ENCODE results near the gene ACOT11.
"Not testable (repeated sequence)": the region's sequence is repeated elsewhere in the genome, so short reads cannot be mapped to it uniquely, and the experiment has no call there.

ACOT11 gene

DNA sequence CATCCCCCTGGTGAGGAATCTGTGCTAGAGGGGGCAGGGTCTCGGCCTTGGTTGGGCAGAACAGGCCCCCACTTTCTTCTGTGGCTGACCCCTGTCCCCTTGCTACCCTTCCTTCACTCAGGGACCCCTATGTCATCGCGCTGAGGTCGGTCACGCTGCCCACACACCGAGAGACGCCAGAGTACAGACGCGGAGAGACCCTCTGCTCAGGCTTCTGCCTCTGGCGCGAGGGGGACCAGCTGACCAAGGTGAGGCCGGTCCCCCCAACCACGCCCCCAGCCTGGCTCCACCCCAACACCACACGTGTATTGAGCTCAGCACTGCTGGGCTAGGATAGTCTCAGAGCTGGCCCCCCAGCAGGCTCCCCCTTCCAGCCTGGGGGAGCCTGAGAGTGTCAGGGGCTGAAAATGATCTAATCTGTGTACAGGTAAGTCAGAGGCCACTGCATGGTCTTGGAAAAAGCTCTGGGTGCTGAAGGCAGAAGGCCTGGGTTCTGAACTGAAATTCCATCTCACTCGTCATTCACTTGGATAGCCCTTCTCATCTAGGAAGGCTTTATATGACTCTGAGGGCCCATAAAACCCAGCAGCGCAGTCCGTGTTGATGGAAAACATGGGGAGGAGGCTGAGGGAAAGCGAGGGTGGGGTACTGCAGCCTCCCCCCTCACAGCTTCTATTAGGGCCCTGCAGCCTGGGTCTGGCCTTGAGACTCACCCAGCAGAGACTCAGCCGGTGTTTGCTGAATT is 60.0 kb downstream of the ACOT11 start:
- DNase-seq = no peak

DNA sequence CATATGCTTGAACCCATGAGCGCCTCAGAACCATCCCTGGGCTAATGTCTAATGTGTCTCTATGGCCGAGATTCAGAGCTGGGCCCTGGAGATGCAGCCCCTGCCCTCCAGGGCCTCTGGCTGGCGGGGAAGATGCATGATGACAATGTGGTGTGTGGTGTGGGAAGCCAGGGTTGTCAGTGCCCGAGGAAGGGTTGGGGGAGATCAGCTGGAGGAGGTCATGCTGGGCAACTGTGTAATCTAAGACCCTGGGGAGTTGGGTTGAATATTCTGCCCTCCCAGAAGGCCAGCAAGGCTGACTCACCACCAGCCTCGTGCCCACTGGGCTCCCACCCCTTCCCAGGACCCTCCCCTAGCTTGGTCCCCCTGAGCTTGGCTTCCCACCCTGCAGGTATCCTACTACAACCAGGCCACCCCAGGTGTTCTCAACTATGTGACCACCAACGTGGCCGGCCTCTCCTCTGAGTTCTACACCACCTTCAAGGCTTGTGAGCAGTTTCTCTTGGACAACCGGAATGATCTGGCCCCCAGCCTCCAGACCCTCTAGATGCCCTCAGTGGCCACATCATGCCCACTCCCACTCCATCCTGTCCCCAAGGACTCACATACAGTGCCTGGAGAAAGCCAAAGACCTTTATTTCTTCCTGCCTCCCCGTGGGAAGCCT is 60.7 kb downstream of the ACOT11 start:
- no peak for DNase-seq

DNA sequence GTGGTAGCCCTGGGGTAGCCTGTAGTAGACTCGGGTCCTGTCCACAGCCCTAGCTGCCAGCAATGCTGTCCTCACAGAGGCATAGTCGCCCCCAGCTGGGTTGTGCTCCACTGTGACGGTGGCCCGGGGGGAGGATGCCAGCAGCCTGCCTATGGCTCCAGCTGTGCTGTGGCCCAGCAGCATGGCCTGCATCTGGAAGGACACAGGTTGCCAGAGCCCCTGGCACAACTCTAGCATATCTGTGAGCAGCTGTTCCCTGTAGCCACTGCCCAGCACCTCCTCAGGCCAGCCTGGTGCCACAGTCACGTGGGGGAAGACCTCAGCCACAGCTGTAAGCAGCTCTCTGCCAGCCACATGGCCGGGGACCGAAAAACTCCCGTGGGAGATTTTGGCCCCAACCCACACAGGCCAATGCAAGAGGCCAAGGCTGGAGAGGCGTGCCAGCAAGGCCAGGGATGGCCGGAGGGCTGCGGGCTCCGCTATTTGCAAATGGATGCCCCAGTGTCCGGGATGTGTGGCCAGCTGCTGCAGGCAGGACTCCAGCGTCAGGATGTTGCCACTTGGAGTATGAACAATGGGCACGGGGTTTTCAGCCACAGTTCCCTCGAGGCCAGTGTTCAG is 61.4 kb downstream of the ACOT11 start:
- DNase-seq = peak in 45 of 56 donors; percentile 6 to 79 (median 37)

DNA sequence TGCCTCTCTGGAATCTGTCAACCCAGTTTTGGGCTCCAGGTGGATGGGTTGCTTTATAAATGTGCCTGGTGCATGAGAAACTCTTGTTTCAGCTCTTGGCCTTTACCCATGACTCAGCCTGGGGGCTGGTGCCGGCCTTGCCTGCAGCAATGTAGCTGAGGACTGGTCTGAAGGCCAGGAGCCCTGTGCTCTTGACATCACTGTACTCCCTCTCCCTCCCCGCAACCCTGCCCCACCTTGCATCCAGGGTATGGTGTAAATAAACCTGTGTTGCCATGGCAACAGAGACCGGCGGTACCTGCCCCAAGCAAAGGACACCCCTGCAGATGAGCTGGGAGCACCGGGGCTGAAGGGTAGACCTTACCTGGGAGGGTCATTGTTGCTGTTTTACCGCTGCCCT is 62.0 kb downstream of the ACOT11 start:
- DNase-seq = no peak

- no peak for DNase-seq
These were observed 62.9 kb downstream of the ACOT11 start for GRCh38 chr1:54610601-54611580.

GRCh38 chr1:54611621-54612020 is 63.6 kb downstream of the ACOT11 start:
- no peak for DNase-seq

DNA sequence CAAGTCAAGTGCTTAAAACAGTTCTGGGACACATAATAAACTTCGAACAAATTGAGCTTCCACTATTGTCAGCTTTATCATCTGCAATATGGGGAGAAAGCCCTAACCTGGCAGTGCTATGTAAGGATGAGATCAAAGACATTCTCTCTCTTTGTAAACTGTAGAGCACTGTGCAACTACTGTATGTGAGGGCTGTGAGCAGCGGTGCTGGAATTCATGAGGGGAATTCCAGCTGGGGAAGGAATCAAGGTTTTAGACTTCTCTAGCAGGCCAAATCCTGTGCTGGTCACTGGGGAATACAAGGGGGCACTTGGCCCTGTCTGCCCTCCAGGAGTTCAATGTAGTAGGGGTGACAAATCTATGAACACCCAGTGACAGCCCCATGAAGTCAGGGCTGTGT is 66.0 kb downstream of the ACOT11 start:
- DNase-seq = no peak

DNA sequence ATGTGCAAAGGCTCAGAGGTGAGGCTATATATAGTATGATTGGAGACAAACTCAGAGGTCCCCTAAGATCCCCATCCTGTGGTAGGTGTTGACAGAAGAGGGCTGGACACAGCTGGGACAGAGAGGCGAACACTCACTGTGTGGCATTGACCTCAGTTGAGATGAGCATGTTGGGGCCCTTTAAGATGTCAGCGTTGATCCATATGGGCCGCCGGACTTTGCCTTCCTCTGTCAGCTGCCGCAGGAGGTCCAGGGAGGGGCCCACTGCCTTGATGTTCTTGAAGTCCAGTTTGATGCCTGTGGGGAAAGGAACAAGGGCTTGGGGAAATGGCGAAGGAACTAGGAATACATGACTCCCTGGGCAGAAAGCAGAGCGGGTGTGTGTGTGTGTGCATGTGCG is 66.5 kb downstream of the ACOT11 start:
- no peak for DNase-seq

- no peak for DNase-seq
These were observed 67.7 kb downstream of the ACOT11 start for GRCh38 chr1:54615531-54616279.

- no peak for DNase-seq
These were observed 71.7 kb downstream of the ACOT11 start for GRCh38 chr1:54619749-54620148.

DNA sequence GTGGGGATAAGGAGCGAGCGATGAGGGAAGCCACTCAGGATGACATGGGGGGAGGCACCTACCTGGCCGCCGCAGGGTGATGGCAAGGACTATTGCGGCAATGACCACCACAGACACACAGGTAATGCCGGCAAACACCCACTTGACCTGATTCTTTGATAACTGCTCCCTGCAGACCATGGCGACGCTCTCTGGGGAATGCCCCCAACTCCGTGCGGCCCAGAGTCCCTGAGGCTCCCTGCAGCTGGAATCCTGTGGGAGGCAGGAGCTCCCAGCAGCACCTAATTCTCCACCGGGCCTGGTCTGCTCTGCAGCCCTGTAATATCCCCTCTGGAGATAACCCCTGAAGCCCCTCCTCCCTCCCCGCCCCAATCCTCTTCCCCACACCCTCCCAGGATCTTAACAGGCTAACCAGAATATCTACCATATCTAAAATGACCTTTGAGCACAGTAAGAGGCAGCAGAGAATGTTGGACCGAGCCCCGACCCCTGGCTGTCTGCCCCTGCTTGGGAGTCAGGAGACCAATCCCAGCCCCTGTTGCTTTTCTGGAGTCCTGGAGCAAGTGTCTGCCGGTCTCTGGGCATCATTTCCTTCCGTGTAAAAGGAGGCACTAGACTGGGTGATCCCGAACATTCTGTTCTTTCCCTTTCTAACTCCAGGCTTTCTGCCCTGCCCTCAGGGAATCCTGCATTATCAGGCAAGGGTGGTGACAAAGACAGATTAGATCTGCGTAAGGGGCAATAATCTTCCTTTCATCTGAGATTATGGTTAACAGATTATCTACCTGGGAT is 75.4 kb downstream of the ACOT11 start, which contains the start of gene FAM151A:
FAM151A (minus strand) TSS at position 310 of the 792 bp plus-strand sequence; CDS start at position 180, 130 bp downstream.
- DNase-seq = no peak

GRCh38 chr1:54624466-54625464 is 76.7 kb downstream of the ACOT11 start:
- no peak for DNase-seq

DNA sequence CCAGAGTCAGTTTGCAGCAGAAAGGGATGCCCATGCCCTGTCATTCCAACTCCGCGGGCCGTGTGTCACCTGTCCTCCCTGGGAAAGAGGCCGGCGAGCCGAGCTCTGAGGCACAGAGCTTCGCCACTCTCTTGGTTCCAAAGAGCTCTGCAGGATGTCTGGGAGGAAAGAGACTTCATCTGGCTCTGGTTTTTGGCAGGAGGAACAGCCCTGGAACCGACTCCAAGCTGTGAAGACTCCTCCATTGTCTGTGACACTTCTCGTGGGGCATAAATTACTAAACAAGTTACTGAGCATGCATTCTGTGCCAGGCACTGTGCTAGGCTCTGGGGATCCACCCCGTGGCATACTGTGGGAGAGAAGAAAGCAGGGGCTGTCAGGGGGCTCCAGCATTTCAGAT is 79.2 kb downstream of the ACOT11 start:
- DNase-seq = peak in 11 of 56 donors; percentile 1 to 42 (median 8)

GRCh38 chr1:54635804-54636203 is 87.8 kb downstream of the ACOT11 start:
- not testable (repeated sequence) for DNase-seq

GRCh38 chr1:54636461-54637446 is 88.7 kb downstream of the ACOT11 start:
- not testable (repeated sequence) for DNase-seq

GRCh38 chr1:54640361-54640760 is 92.3 kb downstream of the ACOT11 start:
- DNase-seq = no peak
